Measurements from ENCODE around the gene GOT1.

Gene GOT1

GRCh38 chr10:99460070-99460469, 29.6 kb upstream of the GOT1 start:
- intact Hi-C loops (cut with DNase I; ENCODE audit: low total_unique reads): no loop called here
- H3K27ac ChIP-seq: no peak overlapping the region
- TF ChIP-seq, protein P1, sequence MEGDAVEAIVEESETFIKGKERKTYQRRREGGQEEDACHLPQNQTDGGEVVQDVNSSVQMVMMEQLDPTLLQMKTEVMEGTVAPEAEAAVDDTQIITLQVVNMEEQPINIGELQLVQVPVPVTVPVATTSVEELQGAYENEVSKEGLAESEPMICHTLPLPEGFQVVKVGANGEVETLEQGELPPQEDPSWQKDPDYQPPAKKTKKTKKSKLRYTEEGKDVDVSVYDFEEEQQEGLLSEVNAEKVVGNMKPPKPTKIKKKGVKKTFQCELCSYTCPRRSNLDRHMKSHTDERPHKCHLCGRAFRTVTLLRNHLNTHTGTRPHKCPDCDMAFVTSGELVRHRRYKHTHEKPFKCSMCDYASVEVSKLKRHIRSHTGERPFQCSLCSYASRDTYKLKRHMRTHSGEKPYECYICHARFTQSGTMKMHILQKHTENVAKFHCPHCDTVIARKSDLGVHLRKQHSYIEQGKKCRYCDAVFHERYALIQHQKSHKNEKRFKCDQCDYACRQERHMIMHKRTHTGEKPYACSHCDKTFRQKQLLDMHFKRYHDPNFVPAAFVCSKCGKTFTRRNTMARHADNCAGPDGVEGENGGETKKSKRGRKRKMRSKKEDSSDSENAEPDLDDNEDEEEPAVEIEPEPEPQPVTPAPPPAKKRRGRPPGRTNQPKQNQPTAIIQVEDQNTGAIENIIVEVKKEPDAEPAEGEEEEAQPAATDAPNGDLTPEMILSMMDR (IDR thresholded peaks at IDR 0.05): no peak
- H3K9me3 ChIP-seq: no peaks in the 10 kb centered on the region
- H3K4me3 ChIP-seq: no peak overlapping the region
- H3K4me1 ChIP-seq: no peaks in the 10 kb centered on the region
- no peak for DNase-seq
- H3K27me3 ChIP-seq: peaks cover 0 to 26% of the 10 kb centered on the region in 2 donors
- no peaks in the 10 kb centered on the region for H3K36me3 ChIP-seq

GRCh38 chr10:99459217-99459616, 28.8 kb upstream of the GOT1 start:
- H3K27me3 ChIP-seq: peaks cover 0 to 26% of the 10 kb centered on the region in 2 donors
- no peaks in the 10 kb centered on the region for H3K36me3 ChIP-seq
- H3K27ac ChIP-seq: no peak overlapping the region
- TF ChIP-seq, protein P1 (IDR thresholded peaks at IDR 0.05): no peak
- H3K4me1 ChIP-seq: no peaks in the 10 kb centered on the region
- intact Hi-C loops (cut with DNase I; ENCODE audit: low total_unique reads): no loop called here
- no peaks in the 10 kb centered on the region for H3K9me3 ChIP-seq
- no peak overlapping the region for H3K4me3 ChIP-seq
- no peak for DNase-seq

DNA sequence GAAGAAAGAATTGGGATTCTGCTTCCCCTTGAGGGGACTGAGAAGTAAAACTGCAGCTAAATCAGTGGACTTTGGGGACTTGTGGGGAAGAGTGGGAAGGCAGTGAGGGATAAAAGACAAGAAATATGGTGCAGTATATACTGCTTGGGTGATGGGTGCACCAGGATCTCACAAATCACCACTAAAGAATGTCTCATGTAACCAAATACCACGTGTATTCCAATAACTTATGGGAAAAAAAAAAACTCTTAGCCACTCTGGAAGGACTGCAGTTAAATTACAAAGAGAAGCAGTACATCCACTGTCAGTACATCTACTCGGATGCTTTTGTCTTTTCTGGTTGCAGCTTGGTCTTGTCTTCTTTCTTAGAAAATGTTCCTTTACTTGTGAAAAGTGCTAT, 27.4 kb upstream of the GOT1 start:
- intact Hi-C loops (cut with DNase I; ENCODE audit: low total_unique reads): no loop called here
- DNase-seq: no peak
- no peak overlapping the region for H3K4me3 ChIP-seq
- peaks cover 0 to 35% of the 10 kb centered on the region in 2 donors for H3K27me3 ChIP-seq
- TF ChIP-seq, protein P1 (IDR thresholded peaks at IDR 0.05): no peak
- no peaks in the 10 kb centered on the region for H3K36me3 ChIP-seq
- H3K27ac ChIP-seq: no peak overlapping the region
- H3K9me3 ChIP-seq: no peaks in the 10 kb centered on the region
- H3K4me1 ChIP-seq: no peaks in the 10 kb centered on the region

DNA sequence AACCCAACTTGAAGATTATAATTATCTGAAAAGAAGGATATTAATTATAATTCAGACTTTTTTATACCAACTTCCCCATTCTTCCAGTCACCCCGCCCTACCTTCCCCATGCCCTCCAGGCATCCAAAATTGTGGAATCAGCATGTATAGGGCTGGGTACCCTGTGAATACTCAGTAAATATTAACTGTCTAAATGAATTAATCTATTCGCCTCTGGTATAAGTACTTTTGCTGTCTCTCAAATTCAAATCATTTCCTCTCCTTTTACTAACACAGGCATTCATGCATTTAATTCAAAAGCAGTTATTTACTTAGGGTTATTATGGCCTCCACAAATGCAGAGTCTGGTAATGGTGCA, 26.5 kb upstream of the GOT1 start:
- intact Hi-C loops (cut with DNase I; ENCODE audit: low total_unique reads): no loop called here
- H3K27ac ChIP-seq: no peak overlapping the region
- peaks cover 0 to 41% of the 10 kb centered on the region in 2 donors for H3K27me3 ChIP-seq
- no peaks in the 10 kb centered on the region for H3K4me1 ChIP-seq
- H3K4me3 ChIP-seq: no peak overlapping the region
- no peaks in the 10 kb centered on the region for H3K36me3 ChIP-seq
- H3K9me3 ChIP-seq: no peaks in the 10 kb centered on the region
- DNase-seq: no peak
- TF ChIP-seq, protein P1 (IDR thresholded peaks at IDR 0.05): no peak

GRCh38 chr10:99456207-99456930, 25.9 kb upstream of the GOT1 start:
- TF ChIP-seq, protein P1 (IDR thresholded peaks at IDR 0.05): no peak
- intact Hi-C loops (cut with DNase I; ENCODE audit: low total_unique reads): no loop called here
- no peak overlapping the region for H3K4me3 ChIP-seq
- DNase-seq: no peak
- H3K4me1 ChIP-seq: no peaks in the 10 kb centered on the region
- H3K36me3 ChIP-seq: no peaks in the 10 kb centered on the region
- H3K9me3 ChIP-seq: no peaks in the 10 kb centered on the region
- no peak overlapping the region for H3K27ac ChIP-seq
- peaks cover 0 to 45% of the 10 kb centered on the region in 2 donors for H3K27me3 ChIP-seq
